Type B pancreatic cell (in vitro differentiated cells): Measurements from ENCODE around the gene SIGLEC15. TPM values are rescaled to one million over a fixed set of nuclear protein-coding genes. Genes with fewer than 3 reads are reported as not detected.
"Not testable (repeated sequence)": the region's sequence is repeated elsewhere in the genome, so short reads cannot be mapped to it uniquely, and the experiment has no call there.

Experiments used
- DNase-seq: peaks from one replicate; pipeline ENCODE4 v3.0.0; 2021; ENCODE audit warnings: mixed read lengths; ENCODE audit not compliant: unreplicated experiment; ENCODE audit errors: extremely low spot score
- H3K27ac Mint-ChIP-seq: 2 replicates; pipeline ENCODE4 v1.8.0; 2021; ENCODE audit warnings: mild to moderate bottlenecking, mixed read lengths
- H3K27me3 Mint-ChIP-seq: 2 replicates; pipeline ENCODE4 v1.8.0; 2021; ENCODE audit warnings: mixed read lengths
- H3K36me3 Mint-ChIP-seq: 2 replicates; pipeline ENCODE4 v1.8.0; 2021; ENCODE audit warnings: mixed read lengths
- H3K4me1 Mint-ChIP-seq: one replicate; pipeline ENCODE4 v1.8.0; 2021; ENCODE audit warnings: mixed read lengths; ENCODE audit not compliant: unreplicated experiment
- H3K4me3 Mint-ChIP-seq: 2 replicates; pipeline ENCODE4 v1.8.0; 2021; ENCODE audit warnings: mild to moderate bottlenecking, mixed read lengths
- H3K9me3 Mint-ChIP-seq: 2 replicates; pipeline ENCODE4 v1.8.0; 2021; ENCODE audit warnings: mixed read lengths
- total RNA-seq: library from RNA; stranded (reverse); gene quantifications from 2 replicates; pipeline ENCODE4 v1.2.1, GENCODE V29; 2021; ENCODE audit warnings: low replicate concordance
- TF ChIP-seq, protein P1 (sequence below): fragments of 200-600 bp; sonication (generic); conservative IDR thresholded peaks from 2 replicates; pipeline ENCODE4 v1.5.0; 2021; ENCODE audit warnings: antibody characterized with exemption, mild to moderate bottlenecking

Gene SIGLEC15
- total RNA-seq, 1 donor from 2014 or later = 0.41 TPM

DNA sequence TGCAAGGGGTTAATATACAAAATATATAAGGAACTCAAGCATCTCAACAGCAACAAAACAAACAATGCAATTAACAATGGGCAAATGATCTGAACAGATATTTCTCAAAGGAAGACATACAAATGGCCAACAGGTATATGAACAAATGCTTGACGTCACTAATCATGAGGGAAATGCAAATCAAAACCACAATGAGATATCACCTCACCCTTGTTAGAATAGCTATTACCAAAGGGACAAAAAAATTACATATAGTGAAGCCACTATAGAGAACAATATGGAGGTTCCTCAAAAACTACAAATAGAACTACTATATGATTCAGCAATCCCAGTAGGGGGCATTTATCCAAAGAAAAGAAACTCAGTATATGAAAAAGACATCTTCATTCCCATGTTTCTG is 3.8 kb upstream of the SIGLEC15 start:
- peaks cover 7% of the 10 kb centered on the region for H3K4me1 Mint-ChIP-seq
- TF ChIP-seq, protein P1, sequence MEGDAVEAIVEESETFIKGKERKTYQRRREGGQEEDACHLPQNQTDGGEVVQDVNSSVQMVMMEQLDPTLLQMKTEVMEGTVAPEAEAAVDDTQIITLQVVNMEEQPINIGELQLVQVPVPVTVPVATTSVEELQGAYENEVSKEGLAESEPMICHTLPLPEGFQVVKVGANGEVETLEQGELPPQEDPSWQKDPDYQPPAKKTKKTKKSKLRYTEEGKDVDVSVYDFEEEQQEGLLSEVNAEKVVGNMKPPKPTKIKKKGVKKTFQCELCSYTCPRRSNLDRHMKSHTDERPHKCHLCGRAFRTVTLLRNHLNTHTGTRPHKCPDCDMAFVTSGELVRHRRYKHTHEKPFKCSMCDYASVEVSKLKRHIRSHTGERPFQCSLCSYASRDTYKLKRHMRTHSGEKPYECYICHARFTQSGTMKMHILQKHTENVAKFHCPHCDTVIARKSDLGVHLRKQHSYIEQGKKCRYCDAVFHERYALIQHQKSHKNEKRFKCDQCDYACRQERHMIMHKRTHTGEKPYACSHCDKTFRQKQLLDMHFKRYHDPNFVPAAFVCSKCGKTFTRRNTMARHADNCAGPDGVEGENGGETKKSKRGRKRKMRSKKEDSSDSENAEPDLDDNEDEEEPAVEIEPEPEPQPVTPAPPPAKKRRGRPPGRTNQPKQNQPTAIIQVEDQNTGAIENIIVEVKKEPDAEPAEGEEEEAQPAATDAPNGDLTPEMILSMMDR = no peak
- H3K9me3 Mint-ChIP-seq = peaks cover 8% of the 10 kb centered on the region
- DNase-seq = no peak
- no peak overlapping the region for H3K4me3 Mint-ChIP-seq
- H3K27me3 Mint-ChIP-seq = no peaks in the 10 kb centered on the region
- no peak overlapping the region for H3K27ac Mint-ChIP-seq
- H3K36me3 Mint-ChIP-seq = no peaks in the 10 kb centered on the region

DNA sequence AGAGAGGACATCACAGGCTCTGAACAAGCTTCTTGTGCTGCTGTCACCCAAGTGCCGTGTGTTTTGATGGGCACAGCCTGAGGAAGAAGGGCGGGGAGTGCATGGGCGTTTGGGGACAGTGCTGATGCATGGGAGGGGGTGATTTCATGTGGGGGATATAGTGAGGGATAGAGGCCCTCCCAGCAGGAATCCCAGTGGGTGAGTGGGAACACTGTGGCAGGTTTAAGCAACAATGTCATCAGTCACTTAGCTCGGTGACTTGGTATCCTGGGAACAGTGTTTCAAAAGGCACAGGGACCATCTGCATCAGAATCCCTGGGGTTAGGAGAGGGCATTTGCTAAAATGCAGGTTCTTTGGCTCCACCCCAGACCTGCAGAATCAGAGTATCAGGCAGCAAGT is 609 bp downstream of the SIGLEC15 start:
- Mint-ChIP-seq H3K27me3 (no peaks in the 10 kb centered on the region), H3K27ac (no peak overlapping the region), H3K9me3 (peaks cover 4% of the 10 kb centered on the region), H3K4me3 (no peak overlapping the region), H3K36me3 (no peaks in the 10 kb centered on the region), H3K4me1 (peaks cover 28% of the 10 kb centered on the region)
- TF ChIP-seq, protein P1 = no peak
- no peak for DNase-seq

- not testable (repeated sequence) for H3K4me3 Mint-ChIP-seq, H3K36me3 Mint-ChIP-seq, H3K9me3 Mint-ChIP-seq, H3K27ac Mint-ChIP-seq, DNase-seq, H3K27me3 Mint-ChIP-seq
- H3K4me1 Mint-ChIP-seq = peaks cover 28% of the 10 kb centered on the region
Observed at GRCh38 chr18:45826716-45827115, 1.2 kb downstream of the SIGLEC15 start.

DNA sequence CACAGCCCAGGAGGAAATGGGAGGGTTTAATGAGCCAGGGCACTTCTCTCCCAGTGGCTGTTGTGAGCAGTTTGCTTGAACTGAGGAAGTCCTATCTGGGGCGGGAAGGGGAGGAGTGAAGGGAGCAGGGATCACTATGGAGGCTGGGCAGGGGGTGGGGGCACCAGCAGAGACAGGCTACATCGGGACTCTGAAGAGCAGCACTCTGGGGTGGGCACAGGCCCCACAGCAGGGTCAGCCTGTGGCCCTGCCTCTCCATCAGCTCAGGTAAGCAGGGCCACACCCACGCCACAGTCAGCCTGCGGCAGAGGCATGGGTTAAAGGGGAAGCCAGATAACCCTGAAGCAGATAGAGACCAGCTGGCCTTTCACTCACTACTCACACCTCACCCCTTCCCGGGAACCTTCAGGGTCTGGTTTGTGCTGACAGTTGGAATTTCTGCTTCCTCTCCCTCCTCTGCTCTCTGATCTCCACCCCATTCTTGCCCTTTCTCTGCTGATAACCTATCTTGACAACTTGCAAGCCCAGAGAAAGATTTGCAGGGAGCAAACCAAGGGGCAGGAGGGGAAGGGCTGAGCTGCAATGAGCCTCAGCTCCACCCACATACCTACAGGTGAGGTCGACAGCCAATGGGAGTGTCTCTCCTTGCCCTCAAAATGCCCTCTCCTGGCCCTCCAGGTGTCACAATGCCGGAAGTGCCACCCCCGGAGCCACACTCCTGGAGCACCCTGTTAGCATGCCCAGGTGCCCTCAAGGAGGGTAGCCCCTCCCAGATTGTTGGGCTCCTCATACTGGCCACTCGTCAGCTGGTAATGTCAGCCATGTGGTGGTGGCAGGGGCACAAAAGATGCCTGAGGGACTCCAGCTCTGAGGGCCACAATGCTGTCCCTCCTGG is 3.7 kb downstream of the SIGLEC15 start:
- Mint-ChIP-seq H3K4me1 (peaks cover 35% of the 10 kb centered on the region), H3K4me3 (peak overlapping the region; percentile 73), H3K27me3 (peaks cover 8% of the 10 kb centered on the region), H3K36me3 (no peaks in the 10 kb centered on the region), H3K27ac (peak overlapping the region; percentile 72), H3K9me3 (no peaks in the 10 kb centered on the region)
- no peak for DNase-seq
- TF ChIP-seq, protein P1 = no peak

DNA sequence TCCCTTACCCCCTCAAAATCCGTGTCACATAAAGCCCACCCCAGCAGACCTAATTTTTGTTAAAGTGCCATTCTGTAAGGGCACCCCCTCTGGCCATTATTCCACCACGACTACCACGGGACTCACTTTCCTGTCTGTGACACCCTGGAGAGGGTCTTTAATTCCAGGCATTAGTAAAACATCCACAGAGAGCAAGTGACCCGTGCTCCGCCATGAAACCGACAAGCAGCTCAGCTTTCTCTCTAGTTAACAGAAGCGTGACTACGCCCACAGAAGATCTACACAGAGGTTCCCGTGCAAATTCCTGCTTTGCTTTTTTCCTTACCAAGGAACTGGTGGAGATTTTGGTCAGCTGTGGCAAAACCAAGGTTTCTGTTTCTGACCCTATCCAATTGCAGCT is 4.4 kb downstream of the SIGLEC15 start:
- no peak for DNase-seq
- Mint-ChIP-seq H3K36me3 (no peaks in the 10 kb centered on the region), H3K27me3 (peaks cover 12% of the 10 kb centered on the region), H3K27ac (peak overlapping the region; percentile 72), H3K4me3 (peak overlapping the region; percentile 73), H3K4me1 (peaks cover 33% of the 10 kb centered on the region), H3K9me3 (no peaks in the 10 kb centered on the region)
- TF ChIP-seq, protein P1 = no peak

DNA sequence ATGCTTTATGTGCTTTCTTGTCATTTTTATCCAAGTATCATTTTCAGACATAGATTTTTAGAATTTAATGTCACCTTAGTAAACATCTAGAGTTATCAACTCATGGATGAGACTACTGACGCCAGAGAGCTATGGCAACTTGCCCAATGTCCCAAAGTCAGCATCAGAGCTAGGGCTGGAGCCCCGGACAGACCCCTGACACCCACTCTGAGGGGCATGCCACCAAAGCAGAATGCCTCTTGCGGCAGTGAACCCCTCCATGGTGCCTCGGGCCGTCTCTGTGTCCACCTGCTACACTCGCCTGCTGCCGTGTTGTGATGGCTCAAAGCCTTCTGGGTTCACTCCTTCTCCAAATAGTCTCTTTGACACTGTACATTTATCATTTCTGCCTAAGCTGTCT is 5.4 kb downstream of the SIGLEC15 start:
- Mint-ChIP-seq H3K4me3 (peak overlapping the region; percentile 9), H3K27ac (no peak overlapping the region)
- TF ChIP-seq, protein P1 = no peak

More for the DNA sequence above, 5.4 kb downstream of the SIGLEC15 start:
- H3K27me3 Mint-ChIP-seq = peaks cover 23% of the 10 kb centered on the region
- no peaks in the 10 kb centered on the region for H3K9me3 Mint-ChIP-seq
- peaks cover 30% of the 10 kb centered on the region for H3K4me1 Mint-ChIP-seq
- H3K36me3 Mint-ChIP-seq = no peaks in the 10 kb centered on the region
- no peak for DNase-seq
